HFF-Myc (cell line): ENCODE results near the gene ABLIM2.

Experiments
- DNase-seq: peaks from one replicate; pipeline ENCODE4 v3.0.0-alpha.2; 2011; ENCODE audit warnings: low read depth; ENCODE audit errors: extremely low read depth
- H3K4me3 ChIP-seq: replicated peaks from 2 replicates; pipeline ENCODE4 v1.5.1; 2011; ENCODE audit warnings: low read depth, mild to moderate bottlenecking, control low read depth, low read length
- CTCF ChIP-seq: IDR thresholded peaks from 2 replicates; pipeline ENCODE4 v1.5.1; 2012; ENCODE audit warnings: mild to moderate bottlenecking, low read depth, low read length, control low read depth; ENCODE audit errors: missing control alignments

Gene ABLIM2

GRCh38 chr4:8101213-8102075, 57.2 kb downstream of the ABLIM2 start:
- H3K4me3 ChIP-seq = no peak overlapping the region
- no peak for DNase-seq
- TF ChIP-seq CTCF = no peak

GRCh38 chr4:8099981-8100464, 58.6 kb downstream of the ABLIM2 start:
- no peak overlapping the region for H3K4me3 ChIP-seq
- no peak for TF ChIP-seq CTCF
- DNase-seq = no peak

- H3K4me3 ChIP-seq = no peak overlapping the region
- DNase-seq = no peak
- TF ChIP-seq CTCF = no peak
These were observed 60.1 kb downstream of the ABLIM2 start for GRCh38 chr4:8098506-8098905.

GRCh38 chr4:8097721-8098345, 60.8 kb downstream of the ABLIM2 start:
- TF ChIP-seq CTCF = no peak
- H3K4me3 ChIP-seq = no peak overlapping the region
- DNase-seq = no peak

GRCh38 chr4:8097141-8097541, 61.5 kb downstream of the ABLIM2 start:
- DNase-seq = no peak
- no peak overlapping the region for H3K4me3 ChIP-seq
- TF ChIP-seq CTCF = no peak

- no peak overlapping the region for H3K4me3 ChIP-seq
- TF ChIP-seq CTCF = no peak
- no peak for DNase-seq
These were observed 61.9 kb downstream of the ABLIM2 start for GRCh38 chr4:8096690-8097061.
